ENCODE results near the gene SLC6A7.

The SLC6A7 gene

DNA sequence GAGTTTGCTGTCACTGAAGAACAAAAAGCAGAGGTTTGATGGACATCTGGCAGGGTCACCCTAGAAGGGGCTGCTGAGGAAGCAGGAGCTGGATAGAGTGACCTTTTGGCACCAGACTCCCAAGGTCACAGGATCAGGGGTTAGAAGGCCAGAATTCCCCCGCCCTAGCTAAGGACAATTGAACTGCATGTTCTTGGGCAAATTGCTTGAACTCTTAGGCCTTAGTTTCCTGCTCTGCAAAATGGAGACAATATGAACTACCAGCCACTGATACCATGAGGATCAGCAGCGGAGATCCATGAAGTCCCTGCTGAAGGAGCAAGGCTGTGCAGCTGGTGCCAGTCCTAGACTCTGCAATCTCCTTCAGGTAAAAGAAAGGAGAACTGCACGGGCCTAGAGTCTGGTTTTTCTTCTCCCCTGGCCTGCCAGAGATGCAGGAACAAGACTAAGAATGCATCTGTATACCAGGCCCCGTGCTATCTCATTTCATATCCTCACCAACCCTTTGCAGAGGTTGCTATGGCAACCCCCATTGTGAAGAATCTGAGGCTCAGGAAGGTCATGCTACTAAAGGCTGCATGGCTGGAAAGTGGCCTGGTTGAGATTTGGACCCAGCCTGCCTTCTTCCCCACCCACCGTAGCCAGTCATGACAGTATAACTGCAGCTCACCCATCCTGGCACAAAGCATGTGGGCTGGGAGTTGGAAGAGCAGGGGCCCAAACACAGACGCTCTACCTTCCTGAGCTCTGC, 66.0 kb downstream of the SLC6A7 start:
- no peak overlapping the region for H3K4me3 ChIP-seq (ENCODE audit: low read depth, low read length)
- TF ChIP-seq, protein P1, sequence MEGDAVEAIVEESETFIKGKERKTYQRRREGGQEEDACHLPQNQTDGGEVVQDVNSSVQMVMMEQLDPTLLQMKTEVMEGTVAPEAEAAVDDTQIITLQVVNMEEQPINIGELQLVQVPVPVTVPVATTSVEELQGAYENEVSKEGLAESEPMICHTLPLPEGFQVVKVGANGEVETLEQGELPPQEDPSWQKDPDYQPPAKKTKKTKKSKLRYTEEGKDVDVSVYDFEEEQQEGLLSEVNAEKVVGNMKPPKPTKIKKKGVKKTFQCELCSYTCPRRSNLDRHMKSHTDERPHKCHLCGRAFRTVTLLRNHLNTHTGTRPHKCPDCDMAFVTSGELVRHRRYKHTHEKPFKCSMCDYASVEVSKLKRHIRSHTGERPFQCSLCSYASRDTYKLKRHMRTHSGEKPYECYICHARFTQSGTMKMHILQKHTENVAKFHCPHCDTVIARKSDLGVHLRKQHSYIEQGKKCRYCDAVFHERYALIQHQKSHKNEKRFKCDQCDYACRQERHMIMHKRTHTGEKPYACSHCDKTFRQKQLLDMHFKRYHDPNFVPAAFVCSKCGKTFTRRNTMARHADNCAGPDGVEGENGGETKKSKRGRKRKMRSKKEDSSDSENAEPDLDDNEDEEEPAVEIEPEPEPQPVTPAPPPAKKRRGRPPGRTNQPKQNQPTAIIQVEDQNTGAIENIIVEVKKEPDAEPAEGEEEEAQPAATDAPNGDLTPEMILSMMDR (IDR thresholded peaks at IDR 0.05; ENCODE audit: low read depth, low read length, missing control alignments): no peak
- no peak for DNase-seq (ENCODE audit: low read depth)

DNA sequence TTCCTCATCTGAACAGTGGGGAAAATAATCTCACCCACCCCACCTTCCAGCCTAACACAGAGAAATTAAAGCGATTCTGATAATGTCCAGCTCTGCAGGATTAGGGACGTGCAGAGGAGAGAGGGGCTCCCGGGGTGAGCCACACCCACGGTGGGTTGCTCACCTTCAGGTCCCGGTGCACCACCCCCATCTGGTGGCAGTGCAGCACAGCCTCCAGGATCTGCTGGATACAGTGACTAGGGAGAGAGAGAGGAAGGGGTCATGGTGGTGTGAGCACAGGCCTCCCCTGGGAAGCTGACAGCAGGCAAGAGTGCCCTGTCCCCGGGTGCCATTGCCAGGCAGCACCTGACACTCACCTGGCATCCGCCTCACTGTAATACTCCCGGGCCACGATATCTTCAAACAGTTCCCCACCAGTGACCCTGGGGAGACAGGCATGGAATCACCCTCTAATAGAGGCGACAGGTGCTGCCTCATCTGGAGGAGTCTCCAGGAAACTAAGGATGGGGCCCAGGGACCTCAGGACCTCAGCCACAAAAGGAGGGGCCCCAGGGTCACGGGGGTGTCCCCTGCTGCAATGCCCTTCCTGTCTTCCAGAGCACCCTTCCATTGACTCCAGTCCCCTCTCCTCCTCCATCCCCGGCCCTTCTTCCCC, 66.7 kb downstream of the SLC6A7 start:
- no peak for DNase-seq (ENCODE audit: low read depth)
- TF ChIP-seq, protein P1 (IDR thresholded peaks at IDR 0.05; ENCODE audit: low read depth, low read length, missing control alignments): no peak
- H3K4me3 ChIP-seq (ENCODE audit: low read depth, low read length): no peak overlapping the region

DNA sequence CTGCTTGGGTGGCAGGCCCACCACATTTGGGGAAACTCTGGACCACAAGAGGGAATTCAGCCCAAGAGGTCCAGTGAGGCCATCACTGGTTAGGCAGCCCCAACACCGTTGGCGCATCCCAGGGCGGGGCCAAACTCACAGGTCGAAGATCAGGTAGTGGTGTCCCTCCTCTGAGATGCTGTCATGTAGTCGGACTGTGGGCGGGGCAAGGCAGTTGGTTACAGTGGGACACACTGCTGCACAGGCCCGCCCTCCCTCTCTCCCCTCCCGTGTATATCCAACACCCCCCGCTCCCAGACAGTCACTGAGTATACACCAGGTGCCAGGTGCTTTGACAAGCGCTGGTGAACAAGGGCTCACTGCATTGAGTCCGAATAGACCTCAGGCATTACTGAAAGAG, 67.6 kb downstream of the SLC6A7 start:
- TF ChIP-seq, protein P1 (IDR thresholded peaks at IDR 0.05; ENCODE audit: low read depth, low read length, missing control alignments): no peak
- H3K4me3 ChIP-seq (ENCODE audit: low read depth, low read length): no peak overlapping the region
- DNase-seq (ENCODE audit: low read depth): no peak

DNA sequence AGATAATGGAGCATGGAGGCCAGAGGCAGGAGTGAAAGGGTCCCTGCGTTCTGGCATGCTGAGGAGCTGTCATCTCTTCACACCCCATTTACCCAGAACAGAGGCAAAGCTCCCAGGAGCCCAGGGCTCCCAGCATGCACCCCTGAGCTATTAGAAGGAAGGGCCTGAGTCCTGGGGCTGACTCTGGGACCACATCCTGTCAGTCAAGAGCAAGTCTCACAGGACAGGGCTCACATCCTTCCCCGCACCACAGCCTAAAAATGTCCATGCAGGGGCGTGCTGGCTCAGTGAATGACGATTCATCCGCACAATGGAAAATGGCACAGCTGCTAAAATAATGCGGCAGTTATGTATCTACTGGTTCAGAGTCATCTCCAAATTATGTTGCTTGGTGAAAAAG, 68.3 kb downstream of the SLC6A7 start:
- no peak overlapping the region for H3K4me3 ChIP-seq (ENCODE audit: low read depth, low read length)
- TF ChIP-seq, protein P1 (IDR thresholded peaks at IDR 0.05; ENCODE audit: low read depth, low read length, missing control alignments): no peak
- DNase-seq (ENCODE audit: low read depth): no peak
